Prostate gland (tissue), 2 donors: ENCODE measurements around the gene LRBA. TPM values are rescaled to one million over a fixed set of nuclear protein-coding genes. Genes with fewer than 3 reads are reported as not detected.

Experiments
- DNase-seq: peaks from one replicate; pipeline ENCODE4 v3.0.0-alpha.2; 2019; ENCODE audit warnings: low spot score
- H3K27ac ChIP-seq, 2 donors: fragments of 200-600 bp; sonication (generic); 2 replicates each; pipeline ENCODE4 v1.5.1; 2017 to 2019
- H3K27me3 ChIP-seq: fragments of 200-600 bp; sonication (generic); replicated peaks from 2 replicates; pipeline ENCODE4 v1.5.1; 2019; ENCODE audit not compliant: insufficient read depth
- H3K36me3 ChIP-seq, 2 donors: fragments of 200-600 bp; sonication (generic); 1 replicate in 1 of 2; 2 replicates in 1 of 2; pipeline versions ENCODE4 v1.5.1 to v1.8.1; 2017 to 2019
- H3K4me1 ChIP-seq: fragments of 200-600 bp; sonication (generic); replicated peaks from 2 replicates; pipeline ENCODE4 v1.5.1; 2019
- H3K4me3 ChIP-seq, 2 donors: fragments of 200-600 bp; sonication (generic); 2 replicates each; pipeline ENCODE4 v1.5.1; 2017 to 2019
- H3K9me3 ChIP-seq: fragments of 200-600 bp; sonication (generic); 2 replicates; pipeline ENCODE4 v1.5.1; 2017
- POLR2A ChIP-seq: fragments of 450-650 bp; IDR thresholded peaks from one replicate; pipeline ENCODE4 v1.6.1; 2016; ENCODE audit warnings: antibody characterized with exemption, mild to moderate bottlenecking
- POLR2AphosphoS5 ChIP-seq: sonication (generic); formaldehyde crosslinking; IDR thresholded peaks from one replicate; pipeline ENCODE4 v1.6.1; 2017; ENCODE audit warnings: antibody characterized with exemption
- WGBS: methylation state at CpG from one replicate; pipeline ENCODE4 v1.1.5; 2018; 5-methylcytosine and 5-hydroxymethylcytosine counted together
- intact Hi-C: fragments of 100-400 bp; cut with DNase I; formaldehyde crosslinking; loops from one replicate; pipeline ENCODE4 v1.14.2; 2022
- total RNA-seq, 2 donors: library from RNA; depleted of rRNA; stranded (reverse); fragments of >200 nt; gene quantifications; one replicate each; pipeline ENCODE4 v1.1.0, GENCODE V29; 2016
- TF ChIP-seq, protein P1 (sequence below), 4 experiments: fragments of 200-600 bp in 2 of 4; fragments of 450-650 bp in 2 of 4; sonication (generic) in 2 of 4; IDR thresholded peaks; 1 replicate in 3 of 4; 2 replicates in 1 of 4; pipeline ENCODE4 v1.5.1; 2016 to 2019; ENCODE audit warnings: antibody characterized with exemption in 4 of 4, mild to moderate bottlenecking in 2 of 4, moderate library complexity in 2 of 4

Gene LRBA
- total RNA-seq, 2 donors from 2014 or later: 69.8 to 79.8 TPM

DNA sequence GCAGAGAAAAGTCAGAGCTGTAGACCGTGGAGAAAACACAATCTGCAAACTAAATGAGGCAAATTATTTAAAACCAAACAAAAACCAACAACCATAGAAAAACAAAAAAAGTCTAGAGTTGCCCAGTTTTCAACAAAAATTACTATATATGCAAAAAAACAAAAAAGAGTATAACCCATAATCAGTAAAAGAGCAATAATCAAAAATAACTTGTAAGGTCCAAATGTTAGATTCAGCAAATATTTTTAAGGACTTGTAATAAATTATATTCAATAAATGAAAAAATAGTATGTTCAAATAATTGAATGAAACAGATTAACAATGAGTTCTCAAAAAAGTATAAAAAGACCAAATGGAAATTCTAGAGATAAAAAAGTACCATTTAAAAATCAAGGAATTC is 130.5 kb downstream of the LRBA start:
- TF ChIP-seq POLR2AphosphoS5 (no peak), POLR2A (no peak)
- TF ChIP-seq, protein P1, sequence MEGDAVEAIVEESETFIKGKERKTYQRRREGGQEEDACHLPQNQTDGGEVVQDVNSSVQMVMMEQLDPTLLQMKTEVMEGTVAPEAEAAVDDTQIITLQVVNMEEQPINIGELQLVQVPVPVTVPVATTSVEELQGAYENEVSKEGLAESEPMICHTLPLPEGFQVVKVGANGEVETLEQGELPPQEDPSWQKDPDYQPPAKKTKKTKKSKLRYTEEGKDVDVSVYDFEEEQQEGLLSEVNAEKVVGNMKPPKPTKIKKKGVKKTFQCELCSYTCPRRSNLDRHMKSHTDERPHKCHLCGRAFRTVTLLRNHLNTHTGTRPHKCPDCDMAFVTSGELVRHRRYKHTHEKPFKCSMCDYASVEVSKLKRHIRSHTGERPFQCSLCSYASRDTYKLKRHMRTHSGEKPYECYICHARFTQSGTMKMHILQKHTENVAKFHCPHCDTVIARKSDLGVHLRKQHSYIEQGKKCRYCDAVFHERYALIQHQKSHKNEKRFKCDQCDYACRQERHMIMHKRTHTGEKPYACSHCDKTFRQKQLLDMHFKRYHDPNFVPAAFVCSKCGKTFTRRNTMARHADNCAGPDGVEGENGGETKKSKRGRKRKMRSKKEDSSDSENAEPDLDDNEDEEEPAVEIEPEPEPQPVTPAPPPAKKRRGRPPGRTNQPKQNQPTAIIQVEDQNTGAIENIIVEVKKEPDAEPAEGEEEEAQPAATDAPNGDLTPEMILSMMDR (IDR thresholded peaks at IDR 0.05): no peak
- H3K4me3 ChIP-seq: no peak overlapping the region
- H3K36me3 ChIP-seq: no peaks in the 10 kb centered on the region
- no peak for DNase-seq
- no peaks in the 10 kb centered on the region for H3K4me1 ChIP-seq
- 92% methylated on average over 1 of the region's 1 CpG for WGBS
- no peak overlapping the region for H3K27ac ChIP-seq
- H3K27me3 ChIP-seq: no peaks in the 10 kb centered on the region
- H3K9me3 ChIP-seq: no peaks in the 10 kb centered on the region
- intact Hi-C loops: no loop called here

DNA sequence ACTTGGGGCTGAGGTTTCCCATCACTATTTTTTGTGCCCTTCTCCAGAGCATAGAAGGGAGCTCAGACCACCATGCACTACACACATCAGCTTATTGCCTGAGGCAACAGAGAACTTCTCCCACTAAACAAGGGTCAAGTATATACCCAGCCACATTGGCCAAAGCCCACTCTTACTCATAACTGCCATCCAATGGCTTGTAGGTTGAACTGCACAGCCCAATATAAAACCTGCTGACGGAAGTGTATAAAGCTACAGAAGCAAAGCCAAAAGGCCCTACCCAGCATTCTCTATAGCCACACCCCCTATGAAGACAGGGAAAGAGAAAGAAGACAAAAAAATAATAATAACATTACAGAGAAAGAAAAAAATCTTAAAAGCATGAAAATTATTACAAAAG is 139.7 kb downstream of the LRBA start:
- no peaks in the 10 kb centered on the region for H3K9me3 ChIP-seq
- TF ChIP-seq, protein P1 (IDR thresholded peaks at IDR 0.05): no peak
- TF ChIP-seq POLR2A: no peak
- no peak for TF ChIP-seq POLR2AphosphoS5
- H3K27me3 ChIP-seq: no peaks in the 10 kb centered on the region
- H3K4me1 ChIP-seq: no peaks in the 10 kb centered on the region
- H3K4me3 ChIP-seq: no peak overlapping the region
- intact Hi-C loops: no loop called here
- H3K27ac ChIP-seq: no peak overlapping the region
- 100% methylated on average over 1 of the region's 1 CpG for WGBS
- no peaks in the 10 kb centered on the region for H3K36me3 ChIP-seq
- DNase-seq: no peak

DNA sequence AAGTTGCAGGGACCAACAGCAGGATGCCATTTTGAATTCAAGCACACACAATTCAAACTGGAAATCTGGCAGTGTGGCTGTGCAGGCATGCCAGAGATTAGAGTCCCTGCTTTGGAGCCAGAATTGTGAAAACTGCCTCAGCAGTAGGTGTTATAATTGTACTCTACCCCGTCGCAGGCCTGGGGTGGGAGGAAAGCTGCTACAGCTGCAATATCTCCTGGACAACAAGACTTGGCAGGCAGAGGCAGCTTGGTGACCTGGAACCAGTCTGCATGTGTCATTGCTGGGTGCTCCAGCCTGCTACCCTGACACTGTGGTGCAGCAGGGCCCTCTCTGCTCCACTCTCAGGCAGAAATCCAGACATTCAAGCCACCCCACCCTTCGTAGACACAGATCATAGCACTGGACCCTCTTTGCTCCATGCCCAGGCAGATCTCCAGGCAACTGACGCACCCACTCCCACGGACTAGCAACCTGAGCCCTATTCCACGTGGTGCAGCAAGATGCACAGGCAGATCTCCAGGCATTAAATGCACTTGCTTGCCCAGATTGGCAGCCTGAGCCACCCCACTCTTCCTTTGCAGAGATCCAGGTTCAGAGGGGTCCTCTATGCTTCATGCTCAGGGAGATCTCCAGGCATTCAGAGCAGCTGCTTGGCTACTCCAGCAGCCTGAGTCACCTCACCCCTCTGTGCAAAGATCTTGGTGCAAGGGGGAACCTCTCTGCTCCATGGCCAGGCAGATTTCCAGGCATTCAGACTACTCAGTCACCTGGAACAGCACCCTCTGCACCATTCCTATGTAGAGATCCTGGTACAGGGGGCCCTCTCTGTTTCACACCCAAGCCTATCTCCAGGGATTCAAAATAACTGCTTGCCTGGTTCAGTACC is 140.5 kb downstream of the LRBA start:
- no peaks in the 10 kb centered on the region for H3K4me1 ChIP-seq
- H3K27me3 ChIP-seq: no peaks in the 10 kb centered on the region
- H3K9me3 ChIP-seq: no peaks in the 10 kb centered on the region
- no peak for DNase-seq
- intact Hi-C loops: no loop called here
- TF ChIP-seq POLR2AphosphoS5 (no peak), POLR2A (no peak)
- TF ChIP-seq, protein P1 (IDR thresholded peaks at IDR 0.05): no peak
- no peaks in the 10 kb centered on the region for H3K36me3 ChIP-seq
- H3K27ac ChIP-seq: no peak overlapping the region
- no peak overlapping the region for H3K4me3 ChIP-seq
- 70% methylated on average over 6 of the region's 6 CpGs for WGBS

DNA sequence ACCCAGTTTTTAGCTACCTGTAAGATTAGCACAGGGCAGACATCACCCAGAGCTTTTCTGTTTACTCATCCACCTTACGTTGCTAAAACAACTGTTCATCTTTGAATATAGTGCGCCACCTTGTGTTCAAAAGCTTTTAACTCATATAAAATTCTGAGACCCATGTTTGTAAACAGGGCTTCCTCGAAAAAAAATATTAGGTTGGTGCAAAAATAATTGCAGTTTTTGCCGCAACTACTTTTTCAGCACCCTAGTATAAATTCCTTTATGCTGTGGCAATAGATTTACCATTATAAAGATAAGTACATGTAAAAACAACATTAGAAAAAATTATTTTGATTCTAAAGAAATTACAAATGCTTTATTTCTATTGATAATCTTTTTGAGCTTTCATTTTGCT is 147.9 kb downstream of the LRBA start:
- Histone ChIP-seq H3K4me1 (no peaks in the 10 kb centered on the region), H3K9me3 (no peaks in the 10 kb centered on the region), H3K27me3 (no peaks in the 10 kb centered on the region), H3K36me3 (no peaks in the 10 kb centered on the region), H3K4me3 (no peak overlapping the region), H3K27ac (no peak overlapping the region)
- DNase-seq: peak; percentile 74
- 13% methylated on average over 4 of the region's 4 CpGs for WGBS
- no peak for TF ChIP-seq POLR2A
- TF ChIP-seq, protein P1 (IDR thresholded peaks at IDR 0.05): peak; percentile 26 to 75 (median 73)
- TF ChIP-seq POLR2AphosphoS5: no peak
- intact Hi-C loops: loop anchor here (5.0 to 10.0 kb wide), 2 partner anchors 570 to 862 kb away; no protein-coding TSS in a partner anchor

DNA sequence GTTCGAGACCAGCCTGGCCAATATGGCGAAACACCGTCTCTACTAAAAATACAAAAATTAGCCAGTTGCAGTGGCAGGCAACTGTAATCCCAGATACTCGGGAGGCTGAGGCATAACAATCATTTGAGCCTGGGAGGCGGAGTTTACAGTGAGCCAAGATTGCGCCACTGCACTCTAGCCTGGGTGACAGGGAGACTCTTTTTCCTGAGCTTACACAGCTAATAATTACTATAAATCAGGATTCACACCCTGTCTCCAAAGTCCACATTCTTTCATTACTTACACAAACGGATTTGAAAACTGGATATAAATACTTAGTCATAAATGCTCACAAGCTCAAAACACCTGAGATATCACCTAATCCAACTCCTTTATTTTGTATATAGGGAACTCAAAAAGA is 151.6 kb downstream of the LRBA start:
- intact Hi-C loops: loop anchor here (10.0 kb wide), 1 partner anchor 859 kb away; no protein-coding TSS in a partner anchor
- no peak for DNase-seq

More for the DNA sequence above, 151.6 kb downstream of the LRBA start:
- 90% methylated on average over 7 of the region's 7 CpGs for WGBS
- TF ChIP-seq, protein P1 (IDR thresholded peaks at IDR 0.05): no peak
- TF ChIP-seq POLR2A (no peak), POLR2AphosphoS5 (no peak)
- Histone ChIP-seq H3K27me3 (no peaks in the 10 kb centered on the region), H3K36me3 (no peaks in the 10 kb centered on the region), H3K27ac (no peak overlapping the region), H3K4me1 (no peaks in the 10 kb centered on the region), H3K9me3 (no peaks in the 10 kb centered on the region), H3K4me3 (no peak overlapping the region)
